NOMO-1 treated with dmso at 0.1 percent for 144 hours (cell line): ENCODE results near the gene BICDL1.

Source experiments
- DNase-seq: peaks from one replicate; lab custom pipeline; 2025; ENCODE audit not compliant: unreplicated experiment; lab: John Stamatoyannopoulos, UW

The BICDL1 gene

GRCh38 chr12:120121343-120121742 lies 132.3 kb downstream of the BICDL1 start:
- DNase-seq, result no peak

GRCh38 chr12:120121766-120122293 lies 132.8 kb downstream of the BICDL1 start:
- no peak for DNase-seq

DNA sequence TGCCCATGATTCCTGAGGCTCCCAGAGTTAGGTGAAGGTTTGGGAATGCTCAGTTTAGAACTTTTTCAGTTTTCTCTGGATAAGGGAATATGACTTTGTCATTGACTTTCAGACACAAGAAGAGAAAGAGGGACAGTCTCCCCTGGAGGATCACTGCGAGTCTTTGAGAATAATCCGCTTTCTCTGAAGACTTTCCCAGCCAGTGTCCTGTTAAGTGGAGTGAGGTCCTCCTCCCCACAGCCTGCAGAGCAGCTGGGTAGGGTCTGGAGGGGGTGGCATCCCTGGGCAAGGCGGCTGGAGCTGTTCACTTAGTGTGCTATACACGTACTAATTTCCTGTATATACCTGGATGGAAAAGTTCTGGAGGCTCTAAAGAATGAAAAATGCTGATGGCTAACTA lies 136.0 kb downstream of the BICDL1 start:
- no peak for DNase-seq

DNA sequence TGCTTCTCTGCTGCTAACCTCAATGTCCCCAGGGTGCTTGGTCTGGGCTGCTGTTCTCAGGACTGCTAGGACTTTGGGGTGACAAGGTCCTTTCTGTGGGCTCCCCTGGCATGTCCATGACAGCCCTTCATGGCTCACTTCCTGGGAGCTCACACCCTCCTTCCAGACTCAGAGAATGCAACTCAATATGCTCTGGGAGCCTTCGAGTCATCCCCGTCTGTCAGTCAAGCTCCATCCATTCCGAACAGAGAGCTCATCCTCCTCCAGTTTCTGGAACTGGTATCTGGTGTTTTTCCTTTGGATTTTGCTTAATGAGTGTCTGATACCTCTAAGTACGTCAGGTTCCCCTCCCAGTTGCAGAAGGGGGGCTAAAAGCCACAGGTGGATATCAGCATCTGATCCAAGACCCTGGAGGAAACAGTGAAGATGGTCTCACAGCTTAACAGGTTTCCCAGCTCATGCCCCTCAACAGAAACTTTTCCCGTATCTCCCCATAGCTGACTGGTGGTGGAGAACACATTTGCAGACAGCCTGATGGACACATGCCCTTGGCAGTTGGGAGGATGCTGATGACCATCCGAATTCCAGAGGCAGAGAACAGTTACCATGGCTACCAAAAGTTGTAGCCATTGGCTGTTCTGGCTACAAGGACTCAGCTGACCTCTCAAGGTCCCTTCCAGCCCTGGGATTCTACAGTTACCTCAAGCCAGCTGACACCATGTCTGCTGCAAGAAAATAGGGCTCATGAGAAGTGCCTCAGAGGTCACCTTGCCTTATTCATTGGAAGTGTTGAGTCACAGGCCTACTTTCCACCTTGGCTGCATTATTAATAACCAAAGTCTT lies 137.0 kb downstream of the BICDL1 start:
- DNase-seq, result no peak

DNA sequence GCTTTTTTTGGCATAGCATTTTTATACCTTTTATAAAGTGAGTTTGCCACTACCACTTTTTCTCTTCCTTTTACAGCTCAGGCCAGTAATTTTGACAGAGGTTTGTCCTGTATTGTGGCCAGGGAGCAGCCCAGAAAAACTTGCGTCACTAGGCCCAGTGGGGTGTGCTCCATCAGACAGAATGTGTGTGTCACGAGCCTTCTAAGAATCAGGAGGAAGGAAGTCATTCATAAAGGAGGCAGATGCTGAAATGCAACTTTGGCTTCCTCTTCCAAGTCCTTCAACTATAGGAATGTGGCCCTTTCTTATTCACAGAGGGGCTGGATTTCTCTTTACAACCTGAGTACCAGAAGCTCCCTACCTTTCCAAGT lies 137.6 kb downstream of the BICDL1 start:
- peak; percentile 85 for DNase-seq

- DNase-seq, result no peak
Observed at GRCh38 chr12:120130011-120130410, 141.0 kb downstream of the BICDL1 start.

DNA sequence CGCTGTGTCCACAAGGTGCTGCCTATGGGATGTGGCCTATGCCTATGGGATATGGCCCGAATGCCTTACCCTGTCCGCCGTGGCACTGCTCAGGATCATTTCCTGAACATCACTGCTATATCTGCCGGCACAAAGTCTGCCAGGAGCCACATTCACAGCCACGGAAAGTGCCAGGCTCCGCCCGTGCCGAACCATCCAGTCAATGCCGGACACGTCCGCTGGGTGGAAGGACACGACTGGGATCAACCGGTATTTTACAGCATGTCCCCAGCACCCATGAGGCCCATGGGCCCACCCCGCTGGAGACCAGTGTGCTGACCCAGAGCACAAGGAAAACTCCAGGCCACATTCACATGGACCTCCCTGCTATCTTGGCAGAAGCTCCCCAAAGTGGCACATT lies 142.1 kb downstream of the BICDL1 start:
- no peak for DNase-seq

DNA sequence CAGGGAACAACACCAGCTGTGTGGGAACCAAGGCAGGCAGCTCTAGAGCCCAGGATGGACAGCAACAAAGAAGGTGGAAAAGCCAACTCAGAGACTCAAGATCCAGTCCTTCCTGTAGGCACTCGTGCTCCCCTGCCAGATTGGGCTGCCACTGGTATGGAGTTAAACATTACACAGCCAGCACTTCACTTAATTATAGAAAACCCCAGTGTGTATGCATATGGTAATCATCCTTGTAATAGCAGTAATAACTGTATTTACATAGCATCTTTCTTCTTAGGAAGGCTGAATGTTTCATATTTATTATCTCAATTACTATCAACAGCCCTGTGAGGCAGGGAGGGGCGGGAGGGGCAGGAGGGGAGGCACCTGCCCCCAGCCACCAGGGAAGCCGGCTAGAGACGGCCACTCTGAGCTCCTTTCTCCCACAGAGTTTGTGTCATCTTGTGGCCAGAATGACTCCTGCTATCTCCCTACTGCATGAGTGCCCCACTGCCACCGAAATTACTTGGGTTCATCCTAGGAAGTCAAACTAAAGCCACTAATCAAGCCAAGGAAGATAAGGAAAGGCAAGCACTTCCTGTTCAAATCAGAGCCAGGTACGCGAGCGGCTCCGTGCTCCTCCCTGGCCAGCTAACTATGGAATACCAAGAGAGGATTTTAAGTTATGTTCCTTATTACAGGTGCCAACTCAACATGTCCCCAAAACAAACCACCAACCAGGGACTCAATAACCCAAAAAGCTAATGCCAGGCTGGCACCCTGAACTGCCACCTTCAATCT lies 143.2 kb downstream of the BICDL1 start:
- no peak for DNase-seq

GRCh38 chr12:120132863-120133385 lies 143.9 kb downstream of the BICDL1 start:
- DNase-seq, result no peak

- DNase-seq, result no peak
Observed at GRCh38 chr12:120134307-120134980, 145.4 kb downstream of the BICDL1 start.

DNA sequence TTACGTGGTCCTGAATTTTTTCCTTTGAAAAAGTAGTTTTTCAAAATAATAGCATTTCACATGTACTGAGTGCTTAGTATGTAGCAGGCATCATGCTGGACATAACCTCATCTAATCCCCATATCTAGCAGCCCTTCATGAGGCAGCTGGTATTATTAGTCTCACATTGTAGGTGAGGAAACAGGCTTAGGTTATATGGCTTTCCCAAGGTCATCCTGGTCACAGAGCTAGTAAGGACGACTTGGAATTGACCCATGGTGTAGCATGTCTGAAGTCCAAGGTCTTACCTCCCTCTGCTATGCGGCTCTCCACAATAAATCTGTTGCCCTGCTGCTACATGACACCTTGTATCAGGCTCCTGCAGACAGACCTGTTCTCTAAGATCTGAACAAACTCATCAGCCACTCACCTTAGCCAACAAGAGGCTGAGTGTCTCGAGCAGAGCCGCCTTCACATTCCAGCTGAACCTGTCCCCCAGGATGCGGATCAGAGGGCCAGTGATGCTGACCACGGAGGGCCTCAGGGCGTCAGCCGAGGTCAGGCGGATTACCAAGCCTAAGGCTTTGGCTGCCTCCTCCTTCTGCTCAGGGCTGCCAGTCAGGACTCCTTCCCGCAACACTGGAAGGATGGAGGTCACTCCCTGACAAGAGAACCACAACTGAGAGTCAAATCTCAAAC lies 147.2 kb downstream of the BICDL1 start:
- DNase-seq, result no peak

GRCh38 chr12:120137833-120138232 lies 148.8 kb downstream of the BICDL1 start:
- DNase-seq, result no peak

DNA sequence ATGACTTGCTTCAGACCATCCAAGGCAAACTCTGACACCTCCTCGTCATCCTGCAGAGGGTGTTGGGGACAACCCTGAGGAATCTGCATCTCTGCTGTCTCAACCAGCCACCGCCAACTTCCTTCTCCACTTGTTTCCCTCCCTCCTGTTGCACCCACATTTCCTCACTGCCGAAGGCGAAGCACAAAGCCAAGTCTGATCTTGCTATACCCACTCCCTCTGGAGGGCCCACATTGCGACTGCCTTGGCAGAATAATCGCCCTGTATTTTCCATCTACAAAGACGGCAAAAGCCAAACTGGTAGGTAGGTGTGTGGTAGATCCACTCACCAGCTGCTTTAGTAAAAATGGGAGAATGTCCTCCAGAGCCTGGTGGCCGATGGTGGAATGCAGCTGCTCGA lies 149.3 kb downstream of the BICDL1 start:
- no peak for DNase-seq

- DNase-seq, result no peak
Observed at GRCh38 chr12:120139958-120140357, 150.9 kb downstream of the BICDL1 start.

GRCh38 chr12:120140603-120141002 lies 151.6 kb downstream of the BICDL1 start:
- no peak for DNase-seq

DNA sequence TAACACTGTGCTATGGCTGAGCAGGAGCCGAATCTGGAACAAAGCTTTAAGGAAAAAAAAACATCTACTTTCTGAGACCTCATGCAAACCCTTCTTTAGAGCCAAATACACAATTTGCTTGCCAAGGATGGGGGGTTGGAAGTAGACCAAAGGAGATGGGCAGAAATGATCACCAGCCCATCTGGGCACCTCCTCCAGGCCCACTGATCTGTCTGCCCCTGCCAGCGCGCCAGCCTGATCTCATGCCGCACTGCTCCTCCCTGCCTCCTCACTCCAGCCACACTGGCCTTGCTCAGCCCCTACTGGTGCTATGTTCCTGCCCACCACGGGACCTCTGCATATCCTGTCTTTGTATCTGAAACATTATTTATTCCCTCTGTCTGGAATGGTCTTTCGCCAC lies 152.3 kb downstream of the BICDL1 start:
- DNase-seq, result no peak

DNA sequence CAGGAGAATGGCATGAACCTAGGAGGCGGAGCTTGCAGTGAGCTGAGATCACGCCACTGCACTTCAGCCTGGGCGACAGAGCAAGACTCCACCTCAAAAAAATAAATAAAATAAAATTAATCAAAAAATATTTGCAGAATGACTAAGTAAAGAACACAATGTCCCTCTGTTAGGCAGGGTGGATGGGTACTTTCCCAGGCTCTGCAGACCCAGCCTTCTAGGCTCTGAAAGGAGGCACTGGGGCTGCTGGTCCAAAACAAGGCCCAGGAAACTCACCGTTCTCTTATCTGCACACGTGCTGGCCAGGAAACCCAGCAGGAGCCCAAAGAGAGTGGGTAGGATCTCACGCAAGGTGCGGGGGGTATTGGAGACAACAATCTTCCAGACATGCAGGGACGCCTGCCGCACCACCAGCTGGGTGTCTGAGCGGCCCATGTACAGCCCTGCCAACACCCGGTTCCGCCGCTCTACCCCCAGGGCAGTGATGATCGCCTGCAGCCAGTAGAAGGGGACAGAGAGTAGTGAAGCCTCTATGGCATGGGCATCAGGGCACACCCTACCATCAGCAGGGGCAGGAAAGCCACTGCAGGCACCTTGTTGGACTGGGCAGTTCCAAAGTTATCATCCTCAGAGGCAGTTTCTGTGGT lies 153.3 kb downstream of the BICDL1 start:
- no peak for DNase-seq
